PC-9 (cell line): ENCODE measurements around the gene UNC5B. TPM values are rescaled to one million over a fixed set of nuclear protein-coding genes. Genes with fewer than 3 reads are reported as not detected.

Source experiments
- BruUV-seq: library from RNA; stranded (reverse); fragments of 400-500 nt; replicated peaks from 2 replicates; lab custom pipeline; 2021; lab: Mats Ljungman, UMichigan
- CTCF ChIA-PET: fragments of 300-600 bp; sonication (Branson Sonifier 250); formaldehyde crosslinking; loops from one replicate; lab custom pipeline; 2022; ENCODE audit warnings: antibody characterized with exemption; lab: Charles Lee
- POLR2A ChIA-PET: fragments of 300-600 bp; sonication (Branson Sonifier 250); formaldehyde crosslinking; loops from one replicate; lab custom pipeline; 2022; ENCODE audit warnings: antibody characterized with exemption; ENCODE audit not compliant: unreplicated experiment; lab: Charles Lee
- DNase-seq, 2 experiments: peaks; one replicate each; pipeline versions ENCODE4 v3.0.0 to v3.0.0-alpha.2; 2015 to 2022; ENCODE audit warnings: mixed read lengths in 1 of 2
- H2AFZ ChIP-seq: fragments of 200-600 bp; sonication (generic); 2 replicates; pipeline ENCODE4 v1.8.1; 2017; ENCODE audit warnings: antibody characterized with exemption
- H3F3A ChIP-seq: fragments of 200-600 bp; sonication (generic); 2 replicates; pipeline ENCODE4 v1.8.1; 2017; ENCODE audit warnings: antibody characterized with exemption, mild to moderate bottlenecking, low read depth; ENCODE audit not compliant: insufficient read depth
- H3K27ac ChIP-seq: fragments of 200-600 bp; sonication (generic); 2 replicates; pipeline ENCODE4 v1.6.1; 2016; ENCODE audit warnings: mixed run types
- H3K27me3 ChIP-seq: fragments of 200-600 bp; sonication (generic); 2 replicates; pipeline ENCODE4 v1.6.1; 2016; ENCODE audit warnings: low read depth, mixed run types; ENCODE audit not compliant: insufficient read depth
- H3K36me3 ChIP-seq: fragments of 200-600 bp; sonication (generic); 2 replicates; pipeline ENCODE4 v1.6.1; 2016; ENCODE audit warnings: low read depth, mixed run types
- H3K4me1 ChIP-seq: fragments of 200-600 bp; sonication (generic); replicated peaks from 2 replicates; pipeline ENCODE4 v1.6.1; 2016; ENCODE audit warnings: mixed run types; ENCODE audit not compliant: insufficient read depth
- H3K4me2 ChIP-seq: fragments of 200-600 bp; sonication (generic); 2 replicates; pipeline ENCODE4 v1.6.1; 2017; ENCODE audit warnings: mixed run types
- H3K4me3 ChIP-seq: fragments of 200-600 bp; sonication (generic); 2 replicates; pipeline ENCODE4 v1.6.1; 2016; ENCODE audit warnings: mixed run types
- H3K79me2 ChIP-seq: fragments of 200-600 bp; sonication (generic); 2 replicates; pipeline ENCODE4 v1.6.1; 2017; ENCODE audit warnings: low read depth, mixed run types
- H3K9me2 ChIP-seq: fragments of 200-600 bp; sonication (generic); 2 replicates; pipeline ENCODE4 v1.8.1; 2017; ENCODE audit warnings: mild to moderate bottlenecking; ENCODE audit not compliant: insufficient read depth
- H3K9me3 ChIP-seq: fragments of 200-600 bp; sonication (generic); 2 replicates; pipeline ENCODE4 v1.8.1; 2016; ENCODE audit warnings: low read depth; ENCODE audit not compliant: insufficient read depth
- H4K20me1 ChIP-seq: fragments of 200-600 bp; sonication (generic); 2 replicates; pipeline ENCODE4 v1.8.1; 2017; ENCODE audit not compliant: insufficient read depth
- CTCF ChIP-seq: fragments of 200-600 bp; sonication (generic); conservative IDR thresholded peaks from 2 replicates; pipeline ENCODE4 v1.6.1; 2017; ENCODE audit warnings: mixed run types, antibody characterized with exemption, mild to moderate bottlenecking, moderate library complexity
- EZH2 ChIP-seq: fragments of 200-600 bp; sonication (generic); IDR thresholded peaks from 2 replicates; pipeline ENCODE4 v1.8.0; 2017; ENCODE audit warnings: antibody characterized with exemption, low read depth
- intact Hi-C: fragments of 100-400 bp; cut with micrococcal nuclease; formaldehyde crosslinking; loops from one replicate; pipeline ENCODE4 v1.10.0; 2022; ENCODE audit not compliant: unreplicated experiment
- total RNA-seq: library from RNA; stranded (reverse); gene quantifications from 2 replicates; pipeline ENCODE4 v1.2.3, GENCODE V29; 2021

Gene UNC5B
- total RNA-seq, 1 experiment from 2014 or later: 1.7 TPM

- TF ChIP-seq EZH2 (no peak), CTCF (no peak)
- H3K27me3 ChIP-seq: no peaks in the 10 kb centered on the region
- peaks cover 82% of the 10 kb centered on the region for H3K4me1 ChIP-seq
- intact Hi-C loops: no loop called here
- H3K27ac ChIP-seq: peak overlapping the region; percentile 85
- ChIA-PET POLR2A (interaction anchor here (0.6 kb wide), 1 partner anchor 27 kb away, joined by 3 read pairs; no protein-coding TSS in a partner anchor), CTCF (interaction anchor here (0.5 to 1.1 kb wide), 2 partner anchors 16 to 345 kb away, joined by 3 read pairs; no protein-coding TSS in a partner anchor)
- no peak for DNase-seq
- 0 out of 2 replicates have a peak, but pooled peaks cover 5% of the 10 kb centered on the region for H3K79me2 ChIP-seq
- no peaks in the 10 kb centered on the region for H3K36me3 ChIP-seq
- H3K9me2 ChIP-seq: no peaks in the 10 kb centered on the region
- H3F3A ChIP-seq: peaks cover 58% of the 10 kb centered on the region
- H3K4me2 ChIP-seq: peak overlapping the region; percentile 61; the same call in 1 of the 2 replicates
- H3K4me3 ChIP-seq: no peak overlapping the region
- H2AFZ ChIP-seq: no peak overlapping the region
- H3K9me3 ChIP-seq: no peaks in the 10 kb centered on the region
- BruUV-seq: no TSS peak
- H4K20me1 ChIP-seq: no peaks in the 10 kb centered on the region
These were observed 35.8 kb downstream of the UNC5B start for GRCh38 chr10:71248210-71248609.

GRCh38 chr10:71249996-71250395 is 37.6 kb downstream of the UNC5B start:
- no peaks in the 10 kb centered on the region for H3K27me3 ChIP-seq
- DNase-seq: no peak
- no peak overlapping the region for H3K27ac ChIP-seq
- no peaks in the 10 kb centered on the region for H3K9me2 ChIP-seq
- H3K4me2 ChIP-seq: no peak overlapping the region
- H2AFZ ChIP-seq: no peak overlapping the region
- H3K9me3 ChIP-seq: no peaks in the 10 kb centered on the region
- no TSS peak for BruUV-seq
- H3K36me3 ChIP-seq: no peaks in the 10 kb centered on the region
- POLR2A ChIA-PET: no interaction called here
- 0 out of 2 replicates have a peak, but pooled peaks cover 2% of the 10 kb centered on the region for H3K79me2 ChIP-seq
- H3K4me1 ChIP-seq: peaks cover 82% of the 10 kb centered on the region
- CTCF ChIA-PET: no interaction called here
- peaks cover 46% of the 10 kb centered on the region for H3F3A ChIP-seq
- no peak for TF ChIP-seq CTCF
- TF ChIP-seq EZH2: no peak
- no peaks in the 10 kb centered on the region for H4K20me1 ChIP-seq
- no peak overlapping the region for H3K4me3 ChIP-seq
- intact Hi-C loops: no loop called here

GRCh38 chr10:71250405-71250804 is 38.0 kb downstream of the UNC5B start:
- no peak for DNase-seq
- intact Hi-C loops: no loop called here
- H3K27ac ChIP-seq: no peak overlapping the region
- H3K4me2 ChIP-seq: no peak overlapping the region
- H3K79me2 ChIP-seq: no peaks in the 10 kb centered on the region
- H3K4me3 ChIP-seq: no peak overlapping the region
- H3K4me1 ChIP-seq: peaks cover 82% of the 10 kb centered on the region
- H4K20me1 ChIP-seq: no peaks in the 10 kb centered on the region
- TF ChIP-seq EZH2: no peak
- no peak for TF ChIP-seq CTCF
- ChIA-PET POLR2A (no interaction called here), CTCF (no interaction called here)
- H3F3A ChIP-seq: peaks cover 50% of the 10 kb centered on the region
- no peaks in the 10 kb centered on the region for H3K9me2 ChIP-seq
- H3K9me3 ChIP-seq: no peaks in the 10 kb centered on the region
- H3K27me3 ChIP-seq: no peaks in the 10 kb centered on the region
- H3K36me3 ChIP-seq: no peaks in the 10 kb centered on the region
- BruUV-seq: no TSS peak
- no peak overlapping the region for H2AFZ ChIP-seq
